Testis (tissue), 2 donors: ENCODE measurements around the gene FAM222A.

ENCODE experiments used
- POLR2A ChIP-seq: fragments of 450-650 bp; IDR thresholded peaks from one replicate; pipeline ENCODE4 v1.6.1; 2017; ENCODE audit warnings: antibody characterized with exemption, mild to moderate bottlenecking, moderate library complexity
- TF ChIP-seq, protein P1 (sequence below), 3 experiments: fragments of 450-650 bp in 2 of 3; fragments of 200-600 bp in 1 of 3; sonication (generic) in 1 of 3; IDR thresholded peaks; one replicate each; pipeline ENCODE4 v1.5.1; 2016 to 2019; ENCODE audit warnings: antibody characterized with exemption in 3 of 3, mild to moderate bottlenecking in 2 of 3, moderate library complexity in 1 of 3

DNA sequence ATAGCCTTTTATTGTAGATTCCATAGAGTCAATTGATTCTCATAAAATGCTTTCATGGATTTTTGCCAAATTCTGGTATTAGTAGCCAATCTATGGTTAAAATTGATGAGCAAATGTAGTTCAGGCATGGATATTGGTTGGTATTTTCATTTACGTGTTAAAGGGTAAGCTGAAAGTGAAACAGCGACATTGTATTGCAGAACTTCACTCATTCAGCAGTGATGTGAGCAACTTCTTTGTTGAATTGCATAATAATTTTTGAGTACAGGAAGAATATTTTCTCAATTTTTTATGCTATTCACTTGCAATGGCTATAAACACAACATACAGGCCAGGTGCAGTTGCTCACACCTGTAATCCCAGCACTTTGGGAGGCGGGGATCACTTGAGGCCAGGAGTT, 24.2 kb upstream of the FAM222A start:
- TF ChIP-seq, protein P1, sequence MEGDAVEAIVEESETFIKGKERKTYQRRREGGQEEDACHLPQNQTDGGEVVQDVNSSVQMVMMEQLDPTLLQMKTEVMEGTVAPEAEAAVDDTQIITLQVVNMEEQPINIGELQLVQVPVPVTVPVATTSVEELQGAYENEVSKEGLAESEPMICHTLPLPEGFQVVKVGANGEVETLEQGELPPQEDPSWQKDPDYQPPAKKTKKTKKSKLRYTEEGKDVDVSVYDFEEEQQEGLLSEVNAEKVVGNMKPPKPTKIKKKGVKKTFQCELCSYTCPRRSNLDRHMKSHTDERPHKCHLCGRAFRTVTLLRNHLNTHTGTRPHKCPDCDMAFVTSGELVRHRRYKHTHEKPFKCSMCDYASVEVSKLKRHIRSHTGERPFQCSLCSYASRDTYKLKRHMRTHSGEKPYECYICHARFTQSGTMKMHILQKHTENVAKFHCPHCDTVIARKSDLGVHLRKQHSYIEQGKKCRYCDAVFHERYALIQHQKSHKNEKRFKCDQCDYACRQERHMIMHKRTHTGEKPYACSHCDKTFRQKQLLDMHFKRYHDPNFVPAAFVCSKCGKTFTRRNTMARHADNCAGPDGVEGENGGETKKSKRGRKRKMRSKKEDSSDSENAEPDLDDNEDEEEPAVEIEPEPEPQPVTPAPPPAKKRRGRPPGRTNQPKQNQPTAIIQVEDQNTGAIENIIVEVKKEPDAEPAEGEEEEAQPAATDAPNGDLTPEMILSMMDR (IDR thresholded peaks at IDR 0.05) = no peak
- no peak for TF ChIP-seq POLR2A
